ENCODE results near the gene NVL. TPM values are rescaled to one million over a fixed set of nuclear protein-coding genes. Genes with fewer than 3 reads are reported as not detected.

Gene NVL
- polyA plus RNA-seq, 1 of the 3 experiments (the other 2 are of a cell fraction) = 12.4 TPM

DNA sequence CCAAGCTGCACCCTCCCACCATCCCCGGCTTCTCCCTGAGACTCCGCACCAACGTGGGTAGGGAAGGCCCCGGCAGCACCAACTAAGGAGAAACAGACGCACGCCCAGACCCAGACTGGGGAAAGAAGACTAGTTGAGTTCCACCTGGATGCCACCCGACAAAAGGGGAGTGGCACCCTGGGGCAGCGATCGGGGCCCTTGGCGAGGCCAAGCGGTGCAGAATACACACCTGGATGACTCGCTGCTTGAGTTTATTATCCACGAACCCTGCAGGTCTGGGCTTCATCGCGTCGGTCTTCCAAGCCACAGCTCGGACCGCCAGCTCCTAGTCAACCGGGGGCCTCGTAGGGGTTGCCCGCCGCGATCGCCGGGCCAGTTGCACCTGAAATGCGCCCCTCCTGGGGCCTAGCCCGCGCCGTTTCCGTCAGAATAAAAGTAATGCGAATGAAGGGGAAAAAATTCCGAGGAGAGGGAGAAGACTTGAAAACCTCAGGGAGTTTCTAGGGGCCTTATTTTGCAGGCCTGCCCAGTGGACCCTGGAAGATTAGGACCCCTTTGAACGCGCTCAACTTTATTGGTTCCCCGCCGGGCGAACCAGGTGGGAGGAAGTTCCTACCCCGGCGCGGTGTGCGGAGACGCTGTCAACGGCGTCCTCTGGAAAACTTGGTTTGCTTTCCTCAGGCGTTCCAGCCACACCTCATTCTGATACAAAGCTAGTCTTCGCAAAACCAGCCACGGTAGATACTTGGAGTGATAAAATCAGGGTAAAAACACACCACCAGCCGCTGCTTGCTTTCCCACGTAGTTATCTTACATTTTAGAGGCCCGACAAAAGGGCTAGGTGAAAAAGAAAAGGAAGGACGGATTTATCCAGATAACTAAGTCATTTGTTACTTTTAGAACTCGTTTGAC is at the start of gene NVL (continued):
- TF ChIP-seq FOSL2 (IDR thresholded peaks at IDR 0.05; ENCODE audit: borderline replicate concordance, low read depth) = no peak
- peak; percentile 26 for TF ChIP-seq RCOR1 (IDR thresholded peaks at IDR 0.05; ENCODE audit: low read length)
- TF ChIP-seq EZH2phosphoT487 (IDR thresholded peaks at IDR 0.05; ENCODE audit: borderline replicate concordance, low read depth) = no peak
- no peak for TF ChIP-seq RFX5 (IDR thresholded peaks at IDR 0.05; ENCODE audit: low read length)
- no peak for TF ChIP-seq CHD2 (IDR thresholded peaks at IDR 0.05; ENCODE audit: low read length, partially characterized antibody)
- TF ChIP-seq EP300 (IDR thresholded peaks at IDR 0.05; ENCODE audit: borderline replicate concordance in 1 of 2, low read depth in 1 of 2, low read length in 1 of 2) = peak in 1 of 2 experiments; percentile 11; a peak in 1 of 4 replicates
- TF ChIP-seq MXI1 (IDR thresholded peaks at IDR 0.05; ENCODE audit: low read depth, low read length) = peak; percentile 91
- no peak for TF ChIP-seq FOXJ3 (CRISPR knock-in tag; IDR thresholded peaks at IDR 0.05)
- peak; percentile 77 for TF ChIP-seq POLR2AphosphoS5 (IDR thresholded peaks at IDR 0.05; ENCODE audit: low read depth, low read length)
- TF ChIP-seq, protein P1, sequence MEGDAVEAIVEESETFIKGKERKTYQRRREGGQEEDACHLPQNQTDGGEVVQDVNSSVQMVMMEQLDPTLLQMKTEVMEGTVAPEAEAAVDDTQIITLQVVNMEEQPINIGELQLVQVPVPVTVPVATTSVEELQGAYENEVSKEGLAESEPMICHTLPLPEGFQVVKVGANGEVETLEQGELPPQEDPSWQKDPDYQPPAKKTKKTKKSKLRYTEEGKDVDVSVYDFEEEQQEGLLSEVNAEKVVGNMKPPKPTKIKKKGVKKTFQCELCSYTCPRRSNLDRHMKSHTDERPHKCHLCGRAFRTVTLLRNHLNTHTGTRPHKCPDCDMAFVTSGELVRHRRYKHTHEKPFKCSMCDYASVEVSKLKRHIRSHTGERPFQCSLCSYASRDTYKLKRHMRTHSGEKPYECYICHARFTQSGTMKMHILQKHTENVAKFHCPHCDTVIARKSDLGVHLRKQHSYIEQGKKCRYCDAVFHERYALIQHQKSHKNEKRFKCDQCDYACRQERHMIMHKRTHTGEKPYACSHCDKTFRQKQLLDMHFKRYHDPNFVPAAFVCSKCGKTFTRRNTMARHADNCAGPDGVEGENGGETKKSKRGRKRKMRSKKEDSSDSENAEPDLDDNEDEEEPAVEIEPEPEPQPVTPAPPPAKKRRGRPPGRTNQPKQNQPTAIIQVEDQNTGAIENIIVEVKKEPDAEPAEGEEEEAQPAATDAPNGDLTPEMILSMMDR (IDR thresholded peaks at IDR 0.05) = no peak
- TF ChIP-seq FOXM1 (IDR thresholded peaks at IDR 0.05; ENCODE audit: low read depth) = no peak
- TF ChIP-seq GABPA (IDR thresholded peaks at IDR 0.05; ENCODE audit: low read depth) = peak; percentile 75

DNA sequence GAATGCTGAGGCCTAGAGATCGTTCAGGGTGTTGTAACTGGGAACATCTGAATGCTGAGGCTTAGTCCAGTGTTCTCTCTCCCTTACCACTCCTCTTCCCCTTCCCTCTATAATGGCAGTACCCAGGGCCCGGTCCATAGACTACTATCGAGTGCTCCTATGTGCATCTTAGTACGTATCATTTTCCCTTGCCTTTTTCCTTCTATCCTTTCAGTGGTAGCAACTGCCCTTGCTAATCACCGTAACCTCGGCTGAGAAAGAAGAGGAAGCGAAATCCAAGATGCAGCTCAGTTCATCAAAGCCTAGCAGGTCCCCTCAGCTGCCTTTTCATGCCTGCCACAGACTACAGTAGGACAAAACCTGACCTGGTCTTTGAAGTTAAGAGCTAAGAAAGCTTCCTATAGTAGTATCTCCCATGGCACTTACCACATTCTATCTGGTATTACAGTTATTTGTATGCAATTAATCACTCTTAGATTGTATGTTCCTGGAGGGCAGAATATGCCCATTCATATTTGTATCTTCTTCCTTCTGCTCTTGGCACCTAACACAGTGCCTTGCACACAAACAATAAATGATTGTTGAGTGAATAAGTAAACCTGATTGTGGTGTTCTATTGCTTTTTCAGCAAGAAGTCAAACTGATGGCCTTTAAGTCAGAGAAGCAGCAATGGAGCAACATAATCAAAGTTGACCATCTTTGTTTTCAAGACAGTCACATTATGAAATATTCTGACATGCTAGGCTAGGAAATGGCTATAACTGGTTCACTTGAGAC is 49.1 kb upstream of the NVL start:
- Histone ChIP-seq H3F3A (replicated peaks; ENCODE audit: insufficient read depth) (peaks cover 32% of the 10 kb centered on the region), H4K20me1 (ENCODE audit: insufficient read depth) (peaks cover 4% of the 10 kb centered on the region; the same call in 1 of the 2 replicates), H3K4me2 (no peak overlapping the region), H3K4me3 (ENCODE audit: low read depth in 2 of 2, low read length in 1 of 2) (no peak overlapping the region), H3K9me2 (no peaks in the 10 kb centered on the region), H3K36me3 (replicated peaks in 1 of 2; ENCODE audit: control insufficient read depth in 1 of 2, insufficient read depth in 2 of 2, low read length in 1 of 2) (peaks cover 42 to 48% of the 10 kb centered on the region in 2 experiments), H2AFZ (ENCODE audit: low read depth) (no peak overlapping the region), H3K4me1 (ENCODE audit: control insufficient read depth in 1 of 2, insufficient read depth in 2 of 2, low read depth in 1 of 2, low read length in 1 of 2) (peaks cover 12 to 26% of the 10 kb centered on the region in 2 experiments; a peak in 3 of 4 replicates), H3K9me3 (no peaks in the 10 kb centered on the region), H3K27me3 (ENCODE audit: insufficient read depth) (no peaks in the 10 kb centered on the region), H3K27ac (ENCODE audit: low read depth in 2 of 2, low read length in 1 of 2) (no peak overlapping the region), H3K79me2 (ENCODE audit: insufficient read depth) (peaks cover 12% of the 10 kb centered on the region; the same call in 1 of the 2 replicates), H3K9ac (no peak overlapping the region)
- DNase-seq = no peak
- 95% methylated on average over 7 of the region's 7 CpGs for WGBS (ENCODE audit: low lambda C conversion rate)
- CTCF ChIA-PET = no interaction called here
- POLR2A ChIA-PET = no interaction called here
- TF ChIP-seq RFX5 (IDR thresholded peaks at IDR 0.05; ENCODE audit: low read length) = no peak
- no peak for TF ChIP-seq GABPA (IDR thresholded peaks at IDR 0.05; ENCODE audit: low read depth)
- no peak for TF ChIP-seq NRF1 (IDR thresholded peaks at IDR 0.05; ENCODE audit: low read depth, low read length)
- no peak for TF ChIP-seq SIN3A (IDR thresholded peaks at IDR 0.05; ENCODE audit: borderline replicate concordance, low read depth, low read length)
- TF ChIP-seq TEAD4 (IDR thresholded peaks at IDR 0.05; ENCODE audit: borderline replicate concordance, insufficient read depth) = no peak
- TF ChIP-seq, protein P2, sequence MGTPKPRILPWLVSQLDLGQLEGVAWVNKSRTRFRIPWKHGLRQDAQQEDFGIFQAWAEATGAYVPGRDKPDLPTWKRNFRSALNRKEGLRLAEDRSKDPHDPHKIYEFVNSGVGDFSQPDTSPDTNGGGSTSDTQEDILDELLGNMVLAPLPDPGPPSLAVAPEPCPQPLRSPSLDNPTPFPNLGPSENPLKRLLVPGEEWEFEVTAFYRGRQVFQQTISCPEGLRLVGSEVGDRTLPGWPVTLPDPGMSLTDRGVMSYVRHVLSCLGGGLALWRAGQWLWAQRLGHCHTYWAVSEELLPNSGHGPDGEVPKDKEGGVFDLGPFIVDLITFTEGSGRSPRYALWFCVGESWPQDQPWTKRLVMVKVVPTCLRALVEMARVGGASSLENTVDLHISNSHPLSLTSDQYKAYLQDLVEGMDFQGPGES (IDR thresholded peaks at IDR 0.05; ENCODE audit: low read depth, low read length) = no peak
- TF ChIP-seq, protein P3, sequence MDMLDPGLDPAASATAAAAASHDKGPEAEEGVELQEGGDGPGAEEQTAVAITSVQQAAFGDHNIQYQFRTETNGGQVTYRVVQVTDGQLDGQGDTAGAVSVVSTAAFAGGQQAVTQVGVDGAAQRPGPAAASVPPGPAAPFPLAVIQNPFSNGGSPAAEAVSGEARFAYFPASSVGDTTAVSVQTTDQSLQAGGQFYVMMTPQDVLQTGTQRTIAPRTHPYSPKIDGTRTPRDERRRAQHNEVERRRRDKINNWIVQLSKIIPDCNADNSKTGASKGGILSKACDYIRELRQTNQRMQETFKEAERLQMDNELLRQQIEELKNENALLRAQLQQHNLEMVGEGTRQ (IDR thresholded peaks at IDR 0.05; ENCODE audit: borderline replicate concordance, low read depth, low read length) = no peak
- TF ChIP-seq FOXJ3 (CRISPR knock-in tag; IDR thresholded peaks at IDR 0.05) = no peak
- no peak for TF ChIP-seq RCOR1 (IDR thresholded peaks at IDR 0.05; ENCODE audit: low read length)
- TF ChIP-seq, protein P4, sequence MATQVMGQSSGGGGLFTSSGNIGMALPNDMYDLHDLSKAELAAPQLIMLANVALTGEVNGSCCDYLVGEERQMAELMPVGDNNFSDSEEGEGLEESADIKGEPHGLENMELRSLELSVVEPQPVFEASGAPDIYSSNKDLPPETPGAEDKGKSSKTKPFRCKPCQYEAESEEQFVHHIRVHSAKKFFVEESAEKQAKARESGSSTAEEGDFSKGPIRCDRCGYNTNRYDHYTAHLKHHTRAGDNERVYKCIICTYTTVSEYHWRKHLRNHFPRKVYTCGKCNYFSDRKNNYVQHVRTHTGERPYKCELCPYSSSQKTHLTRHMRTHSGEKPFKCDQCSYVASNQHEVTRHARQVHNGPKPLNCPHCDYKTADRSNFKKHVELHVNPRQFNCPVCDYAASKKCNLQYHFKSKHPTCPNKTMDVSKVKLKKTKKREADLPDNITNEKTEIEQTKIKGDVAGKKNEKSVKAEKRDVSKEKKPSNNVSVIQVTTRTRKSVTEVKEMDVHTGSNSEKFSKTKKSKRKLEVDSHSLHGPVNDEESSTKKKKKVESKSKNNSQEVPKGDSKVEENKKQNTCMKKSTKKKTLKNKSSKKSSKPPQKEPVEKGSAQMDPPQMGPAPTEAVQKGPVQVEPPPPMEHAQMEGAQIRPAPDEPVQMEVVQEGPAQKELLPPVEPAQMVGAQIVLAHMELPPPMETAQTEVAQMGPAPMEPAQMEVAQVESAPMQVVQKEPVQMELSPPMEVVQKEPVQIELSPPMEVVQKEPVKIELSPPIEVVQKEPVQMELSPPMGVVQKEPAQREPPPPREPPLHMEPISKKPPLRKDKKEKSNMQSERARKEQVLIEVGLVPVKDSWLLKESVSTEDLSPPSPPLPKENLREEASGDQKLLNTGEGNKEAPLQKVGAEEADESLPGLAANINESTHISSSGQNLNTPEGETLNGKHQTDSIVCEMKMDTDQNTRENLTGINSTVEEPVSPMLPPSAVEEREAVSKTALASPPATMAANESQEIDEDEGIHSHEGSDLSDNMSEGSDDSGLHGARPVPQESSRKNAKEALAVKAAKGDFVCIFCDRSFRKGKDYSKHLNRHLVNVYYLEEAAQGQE (IDR thresholded peaks at IDR 0.05; ENCODE audit: low read depth, low read length) = no peak
- TF ChIP-seq EP300 (IDR thresholded peaks at IDR 0.05; ENCODE audit: borderline replicate concordance in 1 of 2, low read depth in 1 of 2, low read length in 1 of 2) = no peak
- TF ChIP-seq, protein P5, sequence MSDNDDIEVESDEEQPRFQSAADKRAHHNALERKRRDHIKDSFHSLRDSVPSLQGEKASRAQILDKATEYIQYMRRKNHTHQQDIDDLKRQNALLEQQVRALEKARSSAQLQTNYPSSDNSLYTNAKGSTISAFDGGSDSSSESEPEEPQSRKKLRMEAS (IDR thresholded peaks at IDR 0.05; ENCODE audit: low read depth) = no peak

Data from SK-N-SH (cell line).